HG03378 (cell line): ENCODE results near the gene MOBP.
"Not testable (repeated sequence)": the region's sequence is repeated elsewhere in the genome, so short reads cannot be mapped to it uniquely, and the experiment has no call there.

Experiments used
- ATAC-seq: cut with Tn5 transposase; IDR thresholded peaks from one replicate; pipeline ENCODE4 v1.9.1; 2021; ENCODE audit warnings: mild to moderate bottlenecking, moderate library complexity; ENCODE audit not compliant: unreplicated experiment

Gene MOBP

DNA sequence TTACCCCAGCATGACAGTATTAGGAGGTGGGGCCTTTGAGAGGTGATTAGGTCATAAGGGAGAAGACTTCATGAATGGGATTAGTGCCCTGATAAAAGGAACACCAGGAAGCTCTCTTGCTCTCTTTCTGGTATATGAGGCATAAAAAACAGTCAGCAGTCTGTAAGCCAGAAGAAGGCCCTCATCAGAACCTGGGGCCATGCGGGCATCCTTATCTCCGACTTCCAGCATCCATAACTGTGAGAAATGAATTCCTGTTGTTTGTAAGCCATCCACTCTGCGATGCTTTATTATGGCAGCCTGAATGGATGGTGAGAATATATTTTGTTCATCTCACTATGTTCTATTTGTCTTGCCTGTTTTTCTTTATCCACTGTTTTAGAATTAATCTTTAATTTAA is 17.7 kb upstream of the MOBP start:
- ATAC-seq = no peak

- ATAC-seq = peak; percentile 81
Measured at GRCh38 chr3:39453134-39453533, 14.3 kb upstream of the MOBP start.

DNA sequence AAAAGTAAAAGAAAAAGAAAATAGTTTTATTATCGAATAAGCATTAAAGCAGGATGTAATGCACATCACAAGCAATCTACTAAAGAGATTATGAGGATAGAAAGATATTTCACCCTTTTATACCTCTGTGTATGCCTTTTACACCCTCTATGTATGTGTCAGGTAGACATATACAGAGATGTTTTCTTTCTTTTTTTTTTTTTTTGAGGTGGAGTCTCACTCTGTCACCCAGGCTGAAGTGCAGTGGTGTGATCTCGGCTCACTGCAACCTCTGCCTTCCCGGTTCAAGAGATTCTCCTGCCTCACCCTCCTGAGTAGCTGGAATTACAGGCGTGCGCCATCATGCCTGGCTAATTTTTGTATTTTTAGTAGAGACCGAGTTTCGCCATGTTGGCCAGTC is 13.6 kb upstream of the MOBP start:
- not testable (repeated sequence) for ATAC-seq

DNA sequence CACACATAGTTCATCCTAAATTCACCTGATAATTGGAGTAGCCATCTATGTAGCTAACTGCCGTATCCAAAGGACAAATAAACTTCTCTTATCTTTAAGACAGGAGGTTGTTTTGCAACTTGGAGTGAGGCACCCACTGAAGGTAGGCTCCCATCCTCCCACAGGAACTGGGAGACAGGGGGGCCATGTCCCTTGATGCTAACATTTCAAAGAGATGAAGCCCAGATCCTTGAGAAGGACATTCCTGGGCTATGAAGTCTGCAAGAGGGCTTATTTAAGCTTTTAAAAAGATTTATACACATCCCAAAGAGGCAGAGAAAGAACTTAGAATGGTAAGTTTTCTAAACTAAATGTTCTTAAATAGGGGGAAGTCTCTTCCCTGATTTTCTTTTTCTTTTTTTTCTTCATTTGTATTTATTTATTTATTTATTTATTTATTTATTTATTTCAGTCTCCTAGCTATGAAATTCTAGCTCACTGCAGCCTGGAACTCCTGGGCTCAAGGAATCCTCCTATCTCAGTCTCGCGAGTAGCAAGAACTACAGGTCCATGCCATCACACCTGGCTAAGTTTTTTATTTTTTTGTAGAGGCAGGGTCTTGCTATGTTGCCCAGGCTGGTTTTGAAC is 12.8 kb upstream of the MOBP start:
- ATAC-seq = no peak

DNA sequence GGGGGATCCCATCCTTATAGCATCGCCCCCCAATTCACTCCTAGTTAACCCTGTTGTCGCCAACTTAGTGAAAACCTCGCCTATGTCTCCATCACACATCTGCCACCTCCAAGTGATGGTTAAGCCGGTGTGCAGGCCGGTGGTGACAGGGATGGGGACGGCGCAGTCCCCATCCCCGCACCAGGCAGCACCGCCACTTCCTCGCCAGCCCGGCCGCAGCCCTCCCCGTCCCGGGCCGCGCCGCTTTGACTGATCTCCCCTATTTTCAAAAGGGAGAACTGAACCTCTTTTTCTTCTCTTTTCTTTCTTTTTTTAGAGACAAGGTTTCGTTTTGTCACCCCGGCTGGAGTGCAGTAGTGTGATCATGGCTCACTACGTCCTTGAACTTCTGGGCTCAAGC is 11.3 kb upstream of the MOBP start:
- no peak for ATAC-seq

- ATAC-seq = no peak
Measured at GRCh38 chr3:39457361-39457760, 10.1 kb upstream of the MOBP start.

GRCh38 chr3:39458579-39458978 is 8.9 kb upstream of the MOBP start:
- not testable (repeated sequence) for ATAC-seq

DNA sequence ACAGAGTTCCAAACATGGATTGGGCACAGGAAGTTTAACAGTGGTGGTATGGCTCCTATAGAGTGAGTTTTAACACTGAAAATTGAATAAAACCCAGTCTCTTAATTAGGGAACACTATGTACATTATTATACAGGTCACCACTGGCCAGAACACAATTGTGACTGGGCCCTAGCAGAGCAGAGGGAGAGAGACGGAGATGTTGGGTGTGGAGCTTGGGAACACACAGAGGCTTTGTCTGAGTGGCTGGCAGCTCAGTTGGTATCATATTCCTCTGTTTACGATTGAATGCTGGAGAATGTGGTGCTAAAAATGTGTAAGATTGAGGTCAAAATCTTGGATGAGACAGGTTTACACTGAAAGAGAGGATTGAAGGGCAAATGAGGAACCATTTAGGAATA is 6.8 kb upstream of the MOBP start:
- no peak for ATAC-seq

GRCh38 chr3:39463269-39463668 is 4.2 kb upstream of the MOBP start:
- no peak for ATAC-seq

DNA sequence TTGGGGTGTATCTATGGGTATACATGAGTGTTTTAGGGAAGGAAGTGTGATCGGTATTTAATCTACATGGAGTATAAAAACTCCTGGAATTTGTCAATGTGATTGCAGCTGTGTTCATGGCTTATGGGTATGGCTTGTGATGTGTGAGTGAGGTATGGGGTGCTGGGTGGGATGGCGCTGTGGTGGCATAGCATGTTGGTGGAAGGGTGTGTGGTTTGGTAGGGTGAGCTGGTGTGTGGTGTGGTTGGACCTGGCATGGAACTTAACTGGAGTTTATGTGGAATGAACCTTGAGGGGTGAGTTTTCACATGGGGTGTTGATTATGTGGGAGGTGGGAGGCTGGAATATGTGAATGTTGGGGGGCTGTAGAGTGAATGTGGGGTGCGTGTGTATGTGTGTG is 492 bp upstream of the MOBP start:
- ATAC-seq = no peak

GRCh38 chr3:39468108-39468436 is 592 bp downstream of the MOBP start:
- no peak for ATAC-seq

DNA sequence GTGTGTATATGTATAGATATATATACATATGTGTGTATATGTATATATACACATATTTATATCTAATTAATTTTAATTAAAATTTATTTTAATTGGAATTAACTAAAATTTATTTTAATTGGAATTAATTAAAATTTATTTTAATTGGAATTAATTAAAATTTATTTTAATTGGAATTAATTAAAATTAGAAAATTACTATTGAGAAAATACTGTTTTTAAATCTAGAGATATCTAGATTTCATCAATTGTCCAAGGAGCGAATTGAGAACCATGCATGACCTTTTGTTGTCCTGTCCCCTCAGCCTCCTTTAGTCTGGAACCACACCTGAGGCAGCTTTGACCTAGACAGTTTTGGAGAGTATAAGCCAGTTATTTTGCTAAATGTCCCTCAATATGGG is 1.8 kb downstream of the MOBP start:
- ATAC-seq = no peak

DNA sequence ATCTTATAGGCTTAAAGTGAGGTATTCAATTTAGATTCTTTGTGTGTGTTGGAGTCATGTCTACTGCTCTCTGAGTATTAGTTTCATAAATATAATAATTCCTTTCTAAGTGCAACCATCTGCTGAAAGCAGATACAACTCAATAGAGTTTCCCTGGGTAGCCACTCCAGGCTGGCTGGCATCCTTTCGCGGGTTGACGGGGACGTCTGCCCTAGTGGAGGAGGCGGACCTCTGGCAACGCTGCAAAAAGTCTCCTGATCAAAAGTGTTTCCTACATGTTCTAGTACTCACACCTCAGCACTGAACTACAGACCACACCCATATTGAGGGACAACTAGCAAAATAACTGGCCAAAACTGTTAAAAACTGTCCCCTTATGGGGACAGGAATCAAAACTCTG is 2.5 kb downstream of the MOBP start:
- ATAC-seq = no peak

DNA sequence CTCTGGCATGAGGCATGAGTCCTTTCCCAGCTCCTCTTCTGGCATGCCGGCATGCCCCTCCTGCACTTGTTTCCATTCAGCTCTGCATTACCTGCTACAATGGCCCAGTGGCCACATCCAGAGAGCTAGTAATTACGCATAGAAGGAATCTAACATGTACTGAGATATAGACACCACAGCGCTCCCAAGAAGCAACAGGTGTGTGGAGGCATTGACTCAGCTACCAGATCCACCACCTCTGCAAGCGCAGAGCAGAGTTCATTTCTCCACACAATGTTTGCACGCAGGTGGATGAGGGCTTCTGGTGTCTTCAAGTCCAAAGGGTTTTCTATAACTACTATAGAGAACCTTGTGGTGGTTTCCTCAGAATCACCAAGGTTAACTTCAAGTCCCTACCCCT is 4.2 kb downstream of the MOBP start:
- ATAC-seq = no peak

- no peak for ATAC-seq
Measured at GRCh38 chr3:39473452-39474125, 6.1 kb downstream of the MOBP start.

DNA sequence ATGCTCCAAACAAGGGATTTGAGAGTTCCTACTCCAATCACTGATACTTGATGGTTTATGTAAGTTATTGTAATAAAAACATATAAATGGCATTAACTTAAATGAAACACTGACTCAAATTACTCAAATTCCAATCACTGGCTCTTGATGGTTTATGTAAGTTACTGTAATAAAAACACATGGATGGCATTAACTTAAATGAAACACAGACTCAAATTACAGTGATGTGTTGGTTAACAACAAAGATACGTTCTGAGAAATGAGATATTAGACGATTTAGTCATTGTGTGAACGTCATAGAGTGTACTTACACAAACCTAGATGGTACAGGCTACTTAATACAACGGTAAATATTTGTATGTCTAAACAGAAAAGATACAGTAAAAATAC is 6.6 kb downstream of the MOBP start:
- no peak for ATAC-seq

- ATAC-seq = no peak
Measured at GRCh38 chr3:39476783-39477182, 9.3 kb downstream of the MOBP start.

- ATAC-seq = no peak
Measured at GRCh38 chr3:39478226-39478625, 10.7 kb downstream of the MOBP start.

DNA sequence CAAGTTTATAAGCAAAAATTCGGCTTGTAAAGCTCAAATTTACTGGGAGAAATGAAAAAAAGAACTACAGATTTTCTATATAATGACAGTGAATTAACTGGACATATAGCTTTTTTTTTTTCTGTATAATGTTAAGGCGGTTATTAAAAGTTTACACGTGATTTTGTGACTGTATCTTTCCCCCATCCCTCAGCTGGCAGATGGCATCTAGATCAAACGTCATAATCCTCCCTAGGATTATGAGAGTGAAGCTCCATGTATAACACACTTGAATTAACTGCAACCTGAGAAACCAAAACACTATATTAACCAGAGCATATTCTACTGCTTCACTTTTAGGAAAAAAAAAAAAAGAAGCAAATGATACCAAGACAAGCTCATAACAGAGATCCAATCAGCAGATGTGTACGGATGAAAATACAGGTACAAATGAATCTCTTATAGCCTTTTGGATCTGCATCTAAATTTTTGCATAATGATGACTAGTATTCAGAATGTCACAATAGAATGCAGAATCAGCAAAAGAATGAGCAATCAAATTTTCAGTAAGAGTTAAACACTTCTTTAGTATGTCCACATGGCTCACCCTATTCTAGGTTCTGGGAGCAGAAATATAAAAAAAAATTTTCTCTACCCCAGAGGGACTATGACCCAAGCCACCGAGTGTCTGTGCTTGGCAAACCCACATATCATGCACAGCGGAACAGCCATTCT is 12.4 kb downstream of the MOBP start:
- ATAC-seq = no peak

GRCh38 chr3:39485547-39485946 is 18.1 kb downstream of the MOBP start:
- ATAC-seq = no peak

- no peak for ATAC-seq
Measured at GRCh38 chr3:39491014-39491413, 23.5 kb downstream of the MOBP start.

DNA sequence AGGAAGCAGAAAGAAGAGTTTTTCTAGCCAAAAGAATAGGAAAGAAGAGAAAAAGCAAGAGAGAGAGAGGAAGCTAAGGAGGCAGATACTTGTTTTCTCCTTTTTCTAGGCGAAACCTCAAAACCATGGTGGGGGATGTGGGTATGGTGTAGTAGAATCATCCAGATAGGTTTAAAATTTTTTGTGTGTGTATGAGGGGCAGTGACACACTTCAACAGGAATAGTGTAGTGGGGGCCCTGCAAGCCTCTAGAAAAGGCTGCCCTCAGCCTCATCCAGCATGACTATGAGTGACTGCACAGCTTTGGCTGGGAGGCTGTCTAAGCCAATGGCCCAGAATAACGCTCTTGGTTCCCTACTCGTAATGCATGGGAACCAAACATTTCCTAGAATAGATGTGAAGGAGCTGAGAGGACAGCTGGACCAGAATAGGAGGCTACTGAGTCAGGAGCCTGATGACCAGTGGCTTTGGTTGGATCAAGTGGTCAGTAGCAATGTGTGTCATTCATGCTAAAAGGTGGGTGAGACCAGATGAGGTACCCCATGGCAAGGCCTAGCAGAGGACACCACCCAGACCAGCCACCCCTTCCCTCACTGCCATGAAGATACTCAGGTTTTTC is 24.4 kb downstream of the MOBP start:
- ATAC-seq = no peak
